D721Med (cell line): ENCODE measurements around the gene ANKRD6.

Experiments
- DNase-seq: peaks from one replicate; pipeline ENCODE4 v3.0.0; 2011; ENCODE audit warnings: low spot score; ENCODE audit not compliant: insufficient read length
- FAIRE-seq: peaks from 2 replicates; lab custom pipeline; 2011; peaks lifted over from hg19 to GRCh38; lab: Jason Lieb, UNC
- TF ChIP-seq, protein P1 (sequence below): IDR thresholded peaks from 2 replicates; pipeline ENCODE4 v1.5.1; 2012; ENCODE audit warnings: mild to moderate bottlenecking, control low read depth; ENCODE audit not compliant: insufficient read depth; ENCODE audit errors: missing control alignments

ANKRD6 gene

DNA sequence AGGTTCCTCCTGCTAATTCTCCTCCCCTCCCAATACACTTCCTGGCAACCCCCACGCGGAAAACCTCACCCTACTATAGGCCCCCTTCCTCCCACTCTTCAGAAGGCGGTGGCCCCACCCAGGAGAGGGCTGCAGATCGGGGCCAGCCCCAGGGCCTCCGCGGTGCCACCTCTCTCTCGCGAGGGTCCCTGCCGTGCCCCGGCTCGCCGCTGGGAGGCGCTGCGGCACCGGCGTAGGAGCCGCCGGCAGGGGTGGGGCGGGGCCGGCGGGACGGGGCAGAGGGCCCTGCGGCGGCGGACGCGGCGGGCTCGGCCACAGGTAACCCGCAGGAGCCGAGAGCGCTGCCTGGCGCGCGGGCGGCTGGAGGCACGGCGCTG lies at the start of gene ANKRD6:
ANKRD6 (plus strand) TSS at position 278 of the 377 bp plus-strand sequence. CDS start 133,825 bp downstream, outside the sequence.
- TF ChIP-seq, protein P1, sequence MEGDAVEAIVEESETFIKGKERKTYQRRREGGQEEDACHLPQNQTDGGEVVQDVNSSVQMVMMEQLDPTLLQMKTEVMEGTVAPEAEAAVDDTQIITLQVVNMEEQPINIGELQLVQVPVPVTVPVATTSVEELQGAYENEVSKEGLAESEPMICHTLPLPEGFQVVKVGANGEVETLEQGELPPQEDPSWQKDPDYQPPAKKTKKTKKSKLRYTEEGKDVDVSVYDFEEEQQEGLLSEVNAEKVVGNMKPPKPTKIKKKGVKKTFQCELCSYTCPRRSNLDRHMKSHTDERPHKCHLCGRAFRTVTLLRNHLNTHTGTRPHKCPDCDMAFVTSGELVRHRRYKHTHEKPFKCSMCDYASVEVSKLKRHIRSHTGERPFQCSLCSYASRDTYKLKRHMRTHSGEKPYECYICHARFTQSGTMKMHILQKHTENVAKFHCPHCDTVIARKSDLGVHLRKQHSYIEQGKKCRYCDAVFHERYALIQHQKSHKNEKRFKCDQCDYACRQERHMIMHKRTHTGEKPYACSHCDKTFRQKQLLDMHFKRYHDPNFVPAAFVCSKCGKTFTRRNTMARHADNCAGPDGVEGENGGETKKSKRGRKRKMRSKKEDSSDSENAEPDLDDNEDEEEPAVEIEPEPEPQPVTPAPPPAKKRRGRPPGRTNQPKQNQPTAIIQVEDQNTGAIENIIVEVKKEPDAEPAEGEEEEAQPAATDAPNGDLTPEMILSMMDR, result peak; percentile 79
- no peak for FAIRE-seq
- peak; percentile 64 for DNase-seq

- DNase-seq, result no peak
- no peak for FAIRE-seq
- TF ChIP-seq, protein P1, result no peak
Observed at GRCh38 chr6:89385156-89385667, 47.7 kb upstream of the ANKRD6 start.

- DNase-seq (no peak), FAIRE-seq (no peak)
- TF ChIP-seq, protein P1, result no peak
Observed at GRCh38 chr6:89385846-89386245, 47.1 kb upstream of the ANKRD6 start.

DNA sequence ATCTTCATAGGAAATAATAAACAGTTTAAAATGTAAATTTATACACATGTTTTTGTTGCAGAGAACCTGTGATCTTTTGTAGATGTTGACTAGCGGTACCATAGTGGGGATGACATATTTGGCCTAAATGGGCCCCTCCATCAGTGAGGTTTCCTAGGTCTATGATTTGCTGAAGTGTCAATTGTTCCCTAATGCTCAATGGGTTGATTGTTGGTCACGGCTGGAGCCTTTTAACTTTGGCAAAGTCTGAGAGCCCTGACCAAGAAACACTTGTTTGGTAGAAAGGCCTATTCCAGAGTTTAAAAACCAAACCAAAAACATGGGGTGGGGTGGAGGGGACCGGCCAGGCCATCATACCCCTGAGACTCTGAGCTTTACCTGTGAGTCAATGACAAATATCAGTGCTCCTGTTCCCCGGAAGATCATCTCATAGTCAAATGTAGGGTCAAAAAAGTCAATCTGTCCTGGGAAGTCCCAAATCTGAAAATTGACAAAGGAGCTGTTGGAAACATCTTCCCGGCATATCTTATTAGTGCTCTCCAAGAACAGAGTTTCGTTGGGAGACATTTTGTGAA lies 45.9 kb upstream of the ANKRD6 start:
- TF ChIP-seq, protein P1, result no peak
- FAIRE-seq (no peak), DNase-seq (no peak)

GRCh38 chr6:89387516-89388201 lies 45.3 kb upstream of the ANKRD6 start:
- FAIRE-seq (no peak), DNase-seq (no peak)
- TF ChIP-seq, protein P1, result no peak

- no peak for DNase-seq
- TF ChIP-seq, protein P1, result no peak
- FAIRE-seq, result no peak
Observed at GRCh38 chr6:89388846-89389245, 44.1 kb upstream of the ANKRD6 start.

DNA sequence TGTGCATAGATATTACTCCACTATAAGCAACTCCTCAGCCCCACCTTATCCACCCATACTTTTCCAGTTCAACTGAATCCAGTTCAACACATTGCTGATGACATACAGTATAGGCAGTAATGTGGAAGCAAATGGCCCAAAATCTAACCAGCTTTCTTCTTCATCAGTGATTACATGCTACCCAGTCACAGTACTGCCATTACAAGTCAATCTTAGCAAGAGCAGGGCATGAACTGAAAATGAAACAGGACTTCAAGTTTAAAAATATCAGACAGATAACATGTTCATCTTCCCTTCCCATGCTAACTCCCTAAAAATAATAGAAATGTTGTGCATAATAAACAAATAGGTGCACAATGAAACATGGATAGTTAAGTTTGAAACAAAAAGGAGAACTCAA lies 40.1 kb upstream of the ANKRD6 start:
- DNase-seq (no peak), FAIRE-seq (no peak)
- TF ChIP-seq, protein P1, result no peak
